ENCODE measurements around the gene PRMT7. TPM values are rescaled to one million over a fixed set of nuclear protein-coding genes. Genes with fewer than 3 reads are reported as not detected.

Gene PRMT7
- total RNA-seq, 1 donor from 2014 or later, result 50.0 TPM

DNA sequence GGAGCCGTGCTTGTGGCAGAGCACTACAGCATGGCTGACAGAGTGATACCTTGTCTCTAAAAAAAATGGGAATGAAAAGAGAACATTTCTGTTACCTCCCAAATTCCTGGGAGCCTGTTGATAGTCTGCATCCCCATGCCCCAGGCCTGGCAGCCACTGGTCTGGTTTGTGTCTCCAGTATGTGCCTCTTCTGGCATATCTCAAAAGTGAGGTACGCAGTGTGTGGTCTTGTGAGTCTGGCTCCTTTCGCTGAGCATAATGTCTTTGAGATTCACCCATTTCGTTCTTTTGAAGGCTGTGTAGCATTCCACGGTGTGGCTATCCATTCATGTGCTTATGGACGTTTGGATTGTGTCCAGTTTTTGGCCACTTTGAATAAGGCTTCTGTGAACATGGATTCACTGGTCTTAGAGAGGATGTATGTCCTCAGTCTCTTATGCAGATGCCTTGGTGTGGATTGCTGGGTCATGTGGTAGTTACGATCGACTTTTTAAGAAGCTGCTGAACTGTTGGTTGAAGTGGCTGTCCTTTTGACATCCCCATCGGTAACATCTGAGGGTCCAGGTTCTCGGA is 39.1 kb downstream of the PRMT7 start:
- DNase-seq, result no peak

DNA sequence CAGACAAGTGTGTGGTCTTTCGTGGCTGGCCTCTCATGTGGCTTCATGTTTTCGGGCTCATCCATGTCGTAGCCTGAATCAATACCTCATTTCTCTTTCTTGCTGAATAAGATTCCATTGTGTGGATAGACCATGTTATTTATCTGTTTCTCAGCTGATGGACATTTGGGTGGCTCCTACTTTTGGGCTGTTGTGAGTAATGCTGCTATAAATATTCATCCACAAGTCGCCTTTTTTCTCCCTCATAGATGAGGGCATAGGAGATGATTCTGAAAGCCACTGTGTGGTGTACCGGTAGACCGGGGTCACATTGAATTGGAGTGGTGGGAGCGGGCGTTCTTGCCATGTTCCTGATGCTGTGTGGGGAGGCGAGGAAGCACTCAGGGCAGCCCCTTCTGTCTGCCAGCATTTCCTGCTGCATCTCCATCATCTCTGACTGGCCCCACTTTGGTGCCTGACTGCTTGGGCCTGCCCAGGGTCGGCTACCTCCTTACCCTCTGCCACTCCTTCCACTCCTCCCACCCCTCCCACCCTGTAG is 40.1 kb downstream of the PRMT7 start:
- no peak for DNase-seq

DNA sequence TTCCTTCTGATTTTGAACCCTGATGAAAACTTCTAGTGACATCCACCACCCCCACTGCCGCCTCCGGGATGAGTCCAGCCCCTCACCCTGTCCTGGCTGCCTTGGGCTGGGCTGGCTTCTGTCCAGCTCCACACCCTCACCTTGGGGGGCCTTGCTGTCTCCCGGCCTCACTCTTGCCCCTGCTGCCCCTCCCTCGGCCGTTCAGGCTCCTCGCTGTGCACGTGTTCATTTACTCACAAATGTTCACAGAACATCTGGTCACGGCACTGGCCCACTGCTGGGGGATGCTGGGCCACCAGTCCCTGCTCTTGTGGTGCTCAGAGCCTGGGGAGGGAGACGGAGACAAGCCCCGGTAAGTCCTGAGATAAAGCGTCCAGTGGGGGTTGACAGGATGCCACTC is 40.6 kb downstream of the PRMT7 start:
- DNase-seq, result no peak

DNA sequence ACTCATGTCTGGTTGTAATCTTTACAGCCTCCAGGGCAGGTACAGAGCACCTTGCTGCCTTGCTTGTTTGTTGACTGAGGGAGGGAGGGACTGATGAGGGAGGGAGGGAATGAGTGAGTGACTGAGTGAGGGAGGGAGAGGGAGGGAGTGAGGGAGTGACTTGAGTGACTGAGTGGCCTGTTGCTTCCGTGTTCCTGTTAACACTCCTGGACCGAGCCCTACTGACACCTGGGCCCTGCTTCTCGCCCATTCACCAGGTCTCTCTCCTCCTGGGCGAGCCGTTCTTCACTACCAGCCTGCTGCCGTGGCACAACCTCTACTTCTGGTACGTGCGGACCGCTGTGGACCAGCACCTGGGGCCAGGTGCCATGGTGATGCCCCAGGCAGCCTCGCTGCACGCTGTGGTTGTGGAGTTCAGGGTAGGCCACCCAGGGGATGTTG is 41.2 kb downstream of the PRMT7 start:
- no peak for DNase-seq

DNA sequence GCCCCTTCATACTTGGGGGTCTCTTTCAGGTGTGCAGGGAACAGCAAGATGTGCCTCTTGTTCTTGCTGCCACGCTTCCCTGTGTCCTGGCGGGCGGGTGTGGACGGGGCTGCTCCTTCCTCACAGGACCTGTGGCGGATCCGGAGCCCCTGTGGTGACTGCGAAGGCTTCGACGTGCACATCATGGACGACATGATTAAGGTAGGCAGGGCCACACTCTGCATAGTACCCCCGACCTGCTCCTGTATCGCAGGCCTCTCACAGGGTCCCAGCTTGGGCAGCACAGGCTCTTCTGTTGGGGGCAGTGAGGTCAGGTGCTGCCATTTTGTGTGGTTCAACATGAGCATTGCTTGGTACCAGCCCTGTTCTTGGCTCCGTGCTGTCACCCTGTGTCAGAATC is 42.5 kb downstream of the PRMT7 start:
- DNase-seq, result no peak

DNA sequence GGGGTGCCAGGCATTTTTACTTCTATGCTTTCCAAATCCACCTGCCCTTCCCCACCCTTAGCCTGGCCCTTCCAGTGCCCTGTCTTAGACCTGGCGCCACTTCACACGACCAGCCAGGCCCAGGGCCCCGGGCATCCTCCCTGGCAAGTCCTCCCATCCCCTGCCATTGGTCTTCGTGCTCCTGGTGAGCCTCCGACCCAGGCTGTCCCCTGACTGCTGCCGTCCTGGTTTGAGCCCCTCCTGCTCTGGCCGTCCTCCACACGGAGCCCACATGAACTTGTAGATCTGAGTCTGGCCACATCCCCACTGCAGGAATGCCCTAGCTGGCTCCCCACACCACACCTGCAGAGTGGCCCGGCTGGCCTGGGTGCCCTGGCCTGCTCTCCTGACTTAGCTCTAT is 44.0 kb downstream of the PRMT7 start:
- no peak for DNase-seq

DNA sequence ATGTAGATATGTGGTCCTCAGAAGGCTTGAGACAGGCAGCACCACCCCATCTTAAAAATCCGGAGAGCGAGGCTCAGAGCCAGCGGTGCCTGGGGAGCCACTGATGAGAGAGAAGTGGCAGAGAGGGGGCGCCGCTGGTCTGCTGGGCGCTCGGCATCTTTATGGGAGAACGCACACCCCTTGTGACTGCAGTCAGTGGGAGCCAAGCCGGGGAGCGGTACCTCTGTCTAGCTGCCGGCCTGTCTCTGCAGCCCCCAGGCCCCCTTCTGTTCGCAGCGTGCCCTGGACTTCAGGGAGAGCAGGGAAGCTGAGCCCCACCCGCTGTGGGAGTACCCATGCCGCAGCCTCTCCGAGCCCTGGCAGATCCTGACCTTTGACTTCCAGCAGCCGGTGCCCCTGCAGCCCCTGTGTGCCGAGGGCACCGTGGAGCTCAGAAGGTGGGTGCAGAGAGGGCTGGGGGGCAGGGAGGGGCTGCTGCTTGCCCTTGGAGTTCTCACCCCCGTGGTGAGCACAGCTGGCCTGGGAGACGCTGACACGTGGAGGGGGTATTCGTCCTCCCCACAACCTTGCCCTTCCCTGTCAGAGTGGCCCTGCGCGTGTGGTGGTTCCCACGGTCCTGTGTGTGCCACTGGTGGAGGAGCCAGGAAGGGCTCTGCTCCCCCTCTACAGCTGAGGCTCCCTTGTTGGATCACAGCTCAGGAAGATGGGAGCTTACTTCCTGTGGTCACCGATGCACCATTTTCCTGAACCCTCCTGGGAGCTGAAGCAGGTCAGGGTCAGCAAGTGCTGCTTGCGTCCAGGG is 44.8 kb downstream of the PRMT7 start:
- DNase-seq, result no peak

DNA sequence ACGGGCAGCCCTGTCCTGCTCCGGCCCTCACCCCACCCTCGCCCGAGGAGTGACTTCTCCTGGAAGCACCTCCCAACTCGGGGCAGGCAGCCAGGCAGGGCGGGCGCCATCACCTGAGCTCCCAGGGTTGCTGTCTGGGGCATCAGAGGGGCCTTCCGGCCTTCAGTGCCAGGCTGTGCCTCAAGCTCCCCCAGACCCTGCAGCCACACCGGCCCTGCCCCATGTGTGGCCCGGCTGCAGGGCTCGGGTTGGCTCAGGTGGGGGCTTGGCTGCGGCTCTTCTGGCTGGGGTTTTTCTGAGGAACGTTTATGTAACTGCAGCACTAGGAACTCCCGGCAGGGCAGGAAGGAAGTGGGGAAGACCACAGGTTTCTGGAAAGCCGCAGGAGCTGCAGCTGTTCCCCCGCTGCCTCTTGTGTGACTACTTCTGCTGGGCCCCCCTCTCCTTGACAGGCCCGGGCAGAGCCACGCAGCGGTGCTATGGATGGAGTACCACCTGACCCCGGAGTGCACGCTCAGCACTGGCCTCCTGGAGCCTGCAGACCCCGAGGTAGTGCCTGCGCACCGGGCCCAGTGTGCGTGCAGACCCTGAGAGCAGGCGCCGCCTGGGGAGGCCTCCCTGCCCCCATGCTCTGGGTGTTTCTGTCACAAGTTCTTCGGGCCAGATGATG is 45.6 kb downstream of the PRMT7 start:
- DNase-seq, result no peak

DNA sequence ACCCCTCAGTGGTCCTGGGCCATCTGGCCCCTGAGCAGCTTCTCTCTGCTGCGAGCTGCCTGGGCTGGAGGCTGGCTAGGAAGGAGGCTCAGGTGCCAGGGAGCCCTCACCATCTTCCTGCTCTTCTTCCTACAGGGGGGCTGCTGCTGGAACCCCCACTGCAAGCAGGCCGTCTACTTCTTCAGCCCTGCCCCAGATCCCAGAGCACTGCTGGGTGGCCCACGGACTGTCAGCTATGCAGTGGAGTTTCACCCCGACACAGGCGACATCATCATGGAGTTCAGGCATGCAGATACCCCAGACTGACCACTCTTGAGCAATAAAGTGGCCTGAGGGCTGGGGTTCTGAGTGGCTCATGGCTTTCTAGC is 46.1 kb downstream of the PRMT7 start:
- DNase-seq, result no peak

DNA sequence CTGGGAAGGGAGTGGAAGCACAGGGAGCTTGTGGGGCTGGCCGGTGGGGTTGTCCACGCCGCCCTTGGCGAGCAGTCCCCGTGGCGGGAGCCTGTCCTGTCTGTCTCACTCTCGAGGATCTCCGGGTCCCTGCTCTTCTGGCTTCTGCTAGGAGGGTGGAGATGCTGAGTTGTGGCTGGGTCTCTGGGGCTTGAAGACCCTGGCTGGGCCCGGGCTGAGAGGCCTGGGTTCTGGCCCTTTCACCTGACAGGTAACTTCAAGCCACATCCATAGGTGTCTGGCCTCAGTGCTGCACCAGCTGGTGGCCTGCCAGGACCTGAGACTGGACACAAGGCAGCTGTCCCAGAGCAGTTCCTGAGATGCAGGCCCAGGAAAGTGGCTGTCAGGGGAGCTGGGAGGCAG is 46.7 kb downstream of the PRMT7 start:
- no peak for DNase-seq

DNA sequence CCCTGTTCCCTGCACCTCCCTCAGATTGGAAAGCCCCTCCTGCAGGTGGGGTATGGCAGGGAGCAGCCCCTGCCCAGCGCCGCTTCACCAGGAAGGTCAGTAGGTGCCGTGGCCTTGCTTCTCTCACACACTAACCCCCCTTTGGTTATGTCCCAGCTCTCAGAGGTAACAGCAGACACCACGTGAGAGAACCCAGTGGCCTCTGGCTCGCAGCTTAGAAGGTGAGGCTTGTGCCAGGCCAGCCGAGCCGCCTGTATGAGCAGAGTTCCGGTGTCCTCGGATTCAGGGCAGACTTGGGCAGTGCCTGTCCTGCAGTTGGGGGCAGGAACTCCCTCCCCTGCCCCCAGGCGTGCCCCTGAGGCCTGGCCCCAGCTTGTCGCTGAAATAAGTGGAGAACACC is 47.1 kb downstream of the PRMT7 start:
- no peak for DNase-seq

DNA sequence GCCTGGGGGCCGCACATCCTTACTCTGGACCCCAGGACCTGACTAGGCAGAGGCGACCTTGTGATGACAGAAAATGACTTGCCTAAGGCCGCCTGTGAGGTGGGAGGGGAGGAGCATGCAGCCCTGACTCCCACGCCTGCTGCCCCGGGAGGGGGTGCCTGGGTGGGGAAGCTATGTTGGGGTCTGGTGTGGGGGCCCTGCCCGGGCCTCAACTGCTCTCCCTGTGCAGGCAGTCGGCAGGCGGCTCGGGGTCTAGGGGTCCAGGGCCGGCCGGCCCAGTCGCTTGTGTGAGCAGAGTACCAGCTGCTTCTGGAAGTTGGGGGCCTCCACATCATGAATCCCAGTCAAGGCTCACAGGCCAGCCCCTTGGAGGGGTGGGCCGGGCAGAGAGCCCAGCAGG is 48.1 kb downstream of the PRMT7 start:
- DNase-seq, result no peak

DNA sequence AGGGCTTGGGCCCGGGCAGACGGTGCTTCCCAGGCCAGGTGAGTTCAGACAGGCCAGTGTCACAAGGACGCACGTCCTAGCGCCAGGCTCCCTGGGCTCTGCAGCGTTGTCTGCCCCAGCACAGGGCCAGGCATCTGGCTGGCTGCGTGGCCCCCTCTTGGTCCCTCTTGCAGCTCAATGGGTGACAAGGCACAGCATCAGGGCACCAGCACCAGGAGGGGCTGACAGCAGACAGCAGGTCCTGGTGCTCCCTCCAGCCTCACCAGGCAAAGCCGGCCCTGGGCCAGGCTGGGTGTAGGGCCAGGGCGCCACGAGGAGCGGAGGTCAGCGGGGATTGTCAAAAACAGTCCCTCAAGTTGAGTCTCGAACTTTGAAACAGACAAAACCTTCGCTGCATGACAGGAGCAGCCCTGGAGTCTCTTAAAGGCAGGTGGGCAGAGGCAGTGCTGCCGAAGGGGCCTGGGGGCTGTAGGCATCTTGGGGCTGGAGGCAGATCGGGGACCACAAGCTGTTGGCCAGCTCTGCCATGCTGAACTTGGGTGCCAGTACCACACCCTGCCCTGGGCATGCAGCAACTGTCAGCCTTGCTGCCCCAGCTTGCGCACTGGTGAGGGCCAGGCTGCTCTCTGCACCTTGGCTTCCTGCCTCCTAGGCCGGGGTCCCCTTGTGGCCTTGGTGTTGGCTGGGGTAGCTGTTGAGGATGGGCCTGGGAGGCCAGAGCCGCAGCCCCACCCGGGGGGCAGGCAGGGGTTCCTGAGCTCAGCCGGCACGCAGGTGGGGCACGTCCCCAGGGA is 48.8 kb downstream of the PRMT7 start:
- no peak for DNase-seq

DNA sequence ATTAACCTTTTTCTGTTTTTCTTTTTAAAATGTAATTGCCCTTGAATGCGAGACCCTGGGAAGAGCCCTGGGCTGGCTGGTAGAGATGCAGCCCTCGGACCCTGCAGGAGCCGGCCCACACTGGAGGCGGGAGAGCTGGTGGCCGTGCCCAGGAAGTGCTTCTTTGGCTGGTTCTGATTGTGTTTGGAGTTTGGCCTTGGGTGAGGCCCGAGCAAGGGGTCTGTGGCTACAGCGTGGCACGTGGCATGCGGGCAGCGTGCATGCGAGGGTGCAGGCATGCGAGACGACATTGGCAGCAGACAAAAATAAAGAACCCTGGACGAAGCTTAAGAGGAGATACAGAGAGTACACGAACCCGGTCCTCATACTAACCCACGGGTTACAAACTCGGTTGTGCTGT is 49.7 kb downstream of the PRMT7 start:
- no peak for DNase-seq

DNA sequence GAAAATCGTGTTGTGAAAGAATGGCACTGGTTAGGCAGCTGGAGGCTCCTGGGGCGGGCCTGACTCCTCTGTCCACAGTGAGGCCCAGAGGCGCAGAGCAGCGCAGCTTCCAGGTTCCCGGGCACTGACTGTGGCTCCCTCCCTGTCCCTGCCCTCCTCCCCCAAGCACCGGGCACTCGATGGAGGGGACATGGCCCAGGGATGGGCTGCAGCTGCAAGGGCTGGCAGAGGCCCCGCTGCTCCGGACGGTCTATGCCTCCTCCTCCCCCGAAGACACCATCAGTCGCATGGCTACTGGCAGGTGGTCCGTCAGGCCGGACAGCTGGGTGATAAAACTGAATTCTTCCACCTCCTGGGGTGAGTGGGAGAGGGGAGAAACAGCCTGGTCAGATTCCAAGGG is 50.1 kb downstream of the PRMT7 start:
- no peak for DNase-seq

DNA sequence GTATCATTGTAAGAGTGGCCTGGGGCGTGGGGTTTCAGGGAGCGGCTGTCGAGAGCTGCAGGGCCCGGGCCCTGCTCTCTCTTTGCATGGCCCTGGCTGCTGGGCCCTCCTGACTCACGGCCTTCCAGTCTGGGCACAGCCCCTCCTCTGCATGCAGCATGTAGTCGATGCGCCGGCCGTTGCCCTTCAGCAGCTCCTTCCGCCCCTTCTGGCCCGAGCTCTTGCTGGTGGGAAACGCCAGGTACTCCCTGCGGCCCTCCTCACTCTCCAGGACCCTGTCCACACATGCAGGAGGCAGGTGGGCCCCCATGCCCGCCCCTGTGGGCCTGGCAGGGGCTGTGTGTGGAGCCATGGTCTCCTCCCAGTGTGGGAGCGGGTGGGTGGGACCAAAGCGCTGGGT is 50.7 kb downstream of the PRMT7 start:
- DNase-seq, result no peak

DNA sequence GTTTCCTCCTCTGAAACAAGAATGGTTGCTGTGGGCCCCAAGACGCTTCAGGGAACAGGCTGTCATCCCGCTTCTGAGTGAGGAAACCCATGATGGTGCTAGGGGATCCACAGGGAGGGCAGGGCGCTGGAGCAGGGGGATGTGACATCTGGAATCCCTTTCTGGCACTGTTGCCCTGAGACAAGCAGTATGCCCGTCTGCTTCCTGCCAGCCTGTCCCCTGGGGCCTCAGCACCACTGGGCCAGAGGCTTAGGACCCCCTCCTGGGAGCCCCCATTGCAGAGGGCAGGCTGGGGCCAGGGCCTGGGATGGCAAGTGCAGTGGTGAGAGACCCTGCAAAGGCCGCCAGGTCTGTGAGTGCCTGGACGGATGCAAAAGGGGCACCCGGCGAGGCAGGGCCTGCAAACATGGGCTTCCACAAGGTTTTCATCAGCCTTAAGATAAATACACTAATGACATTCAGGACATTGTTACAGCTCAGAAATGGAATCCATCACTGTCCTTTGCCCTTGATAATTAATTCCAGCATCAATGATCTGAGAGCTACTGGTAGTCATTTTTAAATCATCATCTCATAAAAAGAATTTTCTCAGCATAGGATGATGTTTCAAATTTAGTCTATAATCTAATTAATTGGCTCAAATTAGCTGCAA is 51.6 kb downstream of the PRMT7 start:
- DNase-seq, result no peak

DNA sequence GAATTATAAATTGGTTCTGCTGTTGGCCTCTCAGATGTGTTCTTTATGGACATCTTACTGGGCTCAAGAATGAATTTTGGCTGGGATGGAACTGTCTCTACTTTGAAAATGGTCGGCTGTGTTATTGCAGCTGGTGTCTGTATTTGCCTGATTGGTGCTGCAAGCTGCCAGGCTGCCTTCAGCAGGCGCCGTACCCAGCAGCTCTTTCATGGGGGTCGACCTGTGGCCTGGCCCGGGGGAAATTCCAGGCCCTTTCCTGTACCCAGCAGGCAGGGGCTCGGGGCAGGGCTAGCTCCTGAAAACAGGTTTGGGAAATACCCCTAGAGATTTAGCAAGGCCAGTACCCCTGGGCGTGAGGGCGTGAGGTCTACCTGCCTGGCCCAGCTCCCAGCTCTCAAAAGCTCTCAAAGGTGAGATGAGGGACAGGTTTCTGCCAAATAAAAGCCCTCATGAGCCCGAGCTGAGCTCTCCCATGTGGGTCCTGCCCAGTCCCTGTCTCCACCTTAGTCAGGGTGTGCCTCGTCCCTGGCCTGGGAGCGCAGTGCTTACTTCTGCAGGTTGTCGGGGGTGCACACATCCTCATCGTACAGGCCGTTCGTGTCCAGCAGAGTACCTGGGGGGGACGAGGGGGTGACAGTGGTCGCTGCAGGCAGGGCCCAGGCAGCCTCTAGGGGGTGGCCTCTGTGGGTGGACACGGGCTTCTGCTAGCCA is 52.3 kb downstream of the PRMT7 start:
- no peak for DNase-seq

DNA sequence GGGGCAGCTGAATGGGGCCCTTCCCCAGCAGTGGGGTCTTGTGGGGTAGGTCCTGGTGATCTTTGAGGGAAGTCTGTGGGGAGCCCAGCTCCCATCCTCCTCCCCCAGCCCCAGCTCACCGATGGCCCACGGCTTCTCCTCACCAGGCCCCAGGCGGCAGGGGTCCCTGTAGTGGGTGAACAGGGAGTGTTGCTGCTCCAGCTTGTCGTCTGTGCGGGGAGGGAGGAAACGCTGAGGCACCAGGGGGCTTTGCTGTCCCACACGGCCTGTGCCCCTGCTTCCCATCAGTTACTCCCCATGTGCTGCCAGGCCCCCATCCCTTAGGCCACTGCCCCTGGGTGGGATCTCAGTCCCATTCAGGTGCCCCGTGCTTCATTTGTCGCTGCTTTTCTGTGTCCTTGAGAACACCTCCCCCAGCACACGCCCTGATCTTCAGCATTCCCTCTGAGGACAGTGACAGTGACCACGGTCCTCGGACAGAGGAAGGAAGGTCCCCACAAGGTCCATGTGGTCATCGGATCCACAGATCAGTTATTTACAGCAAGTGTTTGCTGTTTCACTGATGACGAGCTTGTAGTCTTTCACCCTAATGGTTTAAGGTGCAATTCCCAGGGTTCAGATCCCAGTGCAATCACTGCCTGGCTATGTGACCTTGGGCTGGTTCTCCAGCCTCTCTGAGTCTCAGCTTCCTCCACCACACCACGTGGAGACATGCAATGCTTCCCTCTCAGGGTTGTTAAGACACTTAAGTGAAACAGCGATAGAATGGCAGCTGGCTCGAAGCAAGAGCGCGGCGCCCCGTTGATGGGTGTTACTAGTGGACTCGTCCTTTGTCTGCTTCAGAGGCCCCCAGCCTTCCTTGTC is 53.1 kb downstream of the PRMT7 start:
- DNase-seq, result no peak

DNA sequence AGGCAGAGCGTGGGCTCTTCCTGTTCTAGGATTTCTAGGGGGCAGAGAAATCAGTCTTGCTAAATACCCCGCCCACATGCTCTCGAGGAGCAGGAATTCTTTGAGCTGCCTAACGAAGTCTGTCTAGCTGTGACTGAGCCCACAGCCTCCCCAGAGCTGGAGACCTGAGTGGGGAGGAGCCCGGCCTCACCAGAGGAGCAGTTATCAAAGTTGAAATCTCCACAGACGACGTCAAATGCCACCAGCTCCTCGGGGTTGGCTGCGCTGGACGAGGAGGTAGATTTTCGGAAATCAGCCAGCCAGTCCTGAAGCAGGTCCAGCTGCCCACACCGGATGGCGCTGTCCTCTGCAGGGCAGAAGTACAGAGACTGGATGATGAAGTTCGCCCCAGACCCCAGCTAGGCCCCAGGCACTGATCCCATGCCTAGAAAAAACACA is 53.8 kb downstream of the PRMT7 start:
- DNase-seq, result no peak

Data from dermis blood vessel endothelial cell (primary cell).